Calu3 (cell line): ENCODE measurements around the gene FGFR2. TPM values are rescaled to one million over a fixed set of nuclear protein-coding genes. Genes with fewer than 3 reads are reported as not detected.

ENCODE experiments used
- BruUV-seq: library from RNA; stranded (reverse); fragments of 400-500 nt; replicated peaks from 2 replicates; lab custom pipeline; 2021; lab: Mats Ljungman, UMichigan
- CTCF ChIA-PET: fragments of 300-600 bp; sonication (Branson Sonifier 250); formaldehyde crosslinking; loops from one replicate; lab custom pipeline; 2022; ENCODE audit warnings: antibody characterized with exemption; lab: Charles Lee
- DNase-seq: peaks from one replicate; pipeline ENCODE4 v3.0.0; 2022
- H3K27ac Mint-ChIP-seq: one replicate; pipeline ENCODE4 v1.8.0; 2022; ENCODE audit warnings: mixed read lengths; ENCODE audit not compliant: unreplicated experiment
- H3K27me3 Mint-ChIP-seq: one replicate; pipeline ENCODE4 v1.8.0; 2022; ENCODE audit warnings: mixed read lengths; ENCODE audit not compliant: unreplicated experiment
- H3K36me3 Mint-ChIP-seq: one replicate; pipeline ENCODE4 v1.8.0; 2022; ENCODE audit warnings: mild to moderate bottlenecking, moderate library complexity, mixed read lengths; ENCODE audit not compliant: insufficient read depth, unreplicated experiment
- H3K4me1 Mint-ChIP-seq: one replicate; pipeline ENCODE4 v1.8.0; 2022; ENCODE audit warnings: mild to moderate bottlenecking, low read depth, mixed read lengths; ENCODE audit not compliant: unreplicated experiment
- H3K4me3 Mint-ChIP-seq: one replicate; pipeline ENCODE4 v1.8.0; 2022; ENCODE audit warnings: mild to moderate bottlenecking, low read depth, moderate library complexity, mixed read lengths; ENCODE audit not compliant: unreplicated experiment
- H3K9me3 Mint-ChIP-seq: one replicate; pipeline ENCODE4 v1.8.0; 2022; ENCODE audit warnings: low read depth, mixed read lengths; ENCODE audit not compliant: unreplicated experiment
- intact Hi-C: fragments of 100-400 bp; cut with micrococcal nuclease; formaldehyde crosslinking; loops from one replicate; pipeline ENCODE4 v1.10.0; 2022; ENCODE audit not compliant: unreplicated experiment
- total RNA-seq: library from RNA; stranded (reverse); gene quantifications from 2 replicates; pipeline ENCODE4 v1.2.3, GENCODE V29; 2022
- TF ChIP-seq, protein P1 (sequence below): fragments of 200-600 bp; IDR thresholded peaks from one replicate; pipeline ENCODE4 v1.8.0; 2022; ENCODE audit warnings: antibody characterized with exemption; ENCODE audit not compliant: unreplicated experiment

The FGFR2 gene
- total RNA-seq, 1 experiment from 2014 or later = 57.9 TPM

DNA sequence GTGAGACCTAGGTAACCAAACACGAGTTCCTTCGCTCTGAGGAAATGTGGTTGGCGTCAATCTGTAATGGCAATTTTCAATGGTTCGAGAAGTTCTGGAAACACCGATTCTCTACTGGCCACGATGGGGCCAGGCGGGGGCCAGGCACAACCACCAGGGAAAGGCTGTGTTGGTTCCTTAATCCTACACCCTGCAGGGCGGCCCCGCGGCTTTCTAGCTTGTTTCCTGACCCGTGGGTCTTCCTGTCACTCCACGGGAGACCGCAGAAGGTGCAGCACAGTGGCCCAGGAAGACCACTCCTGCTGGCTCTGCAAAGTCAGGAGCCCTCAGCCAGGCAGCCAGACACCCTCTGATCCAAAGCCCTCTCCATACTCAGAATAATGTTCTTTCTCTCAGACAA lies 113.4 kb downstream of the FGFR2 start:
- TF ChIP-seq, protein P1, sequence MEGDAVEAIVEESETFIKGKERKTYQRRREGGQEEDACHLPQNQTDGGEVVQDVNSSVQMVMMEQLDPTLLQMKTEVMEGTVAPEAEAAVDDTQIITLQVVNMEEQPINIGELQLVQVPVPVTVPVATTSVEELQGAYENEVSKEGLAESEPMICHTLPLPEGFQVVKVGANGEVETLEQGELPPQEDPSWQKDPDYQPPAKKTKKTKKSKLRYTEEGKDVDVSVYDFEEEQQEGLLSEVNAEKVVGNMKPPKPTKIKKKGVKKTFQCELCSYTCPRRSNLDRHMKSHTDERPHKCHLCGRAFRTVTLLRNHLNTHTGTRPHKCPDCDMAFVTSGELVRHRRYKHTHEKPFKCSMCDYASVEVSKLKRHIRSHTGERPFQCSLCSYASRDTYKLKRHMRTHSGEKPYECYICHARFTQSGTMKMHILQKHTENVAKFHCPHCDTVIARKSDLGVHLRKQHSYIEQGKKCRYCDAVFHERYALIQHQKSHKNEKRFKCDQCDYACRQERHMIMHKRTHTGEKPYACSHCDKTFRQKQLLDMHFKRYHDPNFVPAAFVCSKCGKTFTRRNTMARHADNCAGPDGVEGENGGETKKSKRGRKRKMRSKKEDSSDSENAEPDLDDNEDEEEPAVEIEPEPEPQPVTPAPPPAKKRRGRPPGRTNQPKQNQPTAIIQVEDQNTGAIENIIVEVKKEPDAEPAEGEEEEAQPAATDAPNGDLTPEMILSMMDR = no peak
- intact Hi-C loops = no loop called here
- peaks cover 33% of the 10 kb centered on the region for H3K36me3 Mint-ChIP-seq
- H3K4me3 Mint-ChIP-seq = no peak overlapping the region
- DNase-seq = no peak
- H3K27me3 Mint-ChIP-seq = no peaks in the 10 kb centered on the region
- peaks cover 5% of the 10 kb centered on the region for H3K4me1 Mint-ChIP-seq
- H3K27ac Mint-ChIP-seq = no peak overlapping the region
- no peaks in the 10 kb centered on the region for H3K9me3 Mint-ChIP-seq
- BruUV-seq = no TSS peak
- CTCF ChIA-PET = no interaction called here

DNA sequence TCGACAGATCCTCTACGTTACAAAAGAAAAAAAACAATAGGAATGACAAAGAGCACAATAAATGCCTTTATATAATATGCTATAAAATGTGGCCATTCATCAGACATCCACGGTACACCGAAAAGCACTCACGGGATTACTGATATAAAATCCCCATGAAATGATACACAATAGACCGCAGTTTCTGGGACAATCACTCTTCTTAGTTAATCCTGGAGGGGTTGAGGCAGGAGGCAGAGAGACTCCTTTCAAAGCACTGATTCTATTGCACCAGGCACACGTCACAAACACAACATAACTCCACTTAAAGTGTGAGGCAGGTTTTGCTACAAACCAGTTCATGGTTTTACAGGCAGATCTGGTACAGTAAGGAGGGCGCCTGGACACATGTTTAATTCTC lies 113.8 kb downstream of the FGFR2 start:
- Mint-ChIP-seq H3K9me3 (no peaks in the 10 kb centered on the region), H3K36me3 (peaks cover 37% of the 10 kb centered on the region), H3K4me3 (no peak overlapping the region), H3K4me1 (peaks cover under 1% of the 10 kb centered on the region), H3K27me3 (no peaks in the 10 kb centered on the region), H3K27ac (no peak overlapping the region)
- TF ChIP-seq, protein P1 = no peak
- DNase-seq = no peak
- CTCF ChIA-PET = no interaction called here
- intact Hi-C loops = no loop called here
- BruUV-seq = no TSS peak

DNA sequence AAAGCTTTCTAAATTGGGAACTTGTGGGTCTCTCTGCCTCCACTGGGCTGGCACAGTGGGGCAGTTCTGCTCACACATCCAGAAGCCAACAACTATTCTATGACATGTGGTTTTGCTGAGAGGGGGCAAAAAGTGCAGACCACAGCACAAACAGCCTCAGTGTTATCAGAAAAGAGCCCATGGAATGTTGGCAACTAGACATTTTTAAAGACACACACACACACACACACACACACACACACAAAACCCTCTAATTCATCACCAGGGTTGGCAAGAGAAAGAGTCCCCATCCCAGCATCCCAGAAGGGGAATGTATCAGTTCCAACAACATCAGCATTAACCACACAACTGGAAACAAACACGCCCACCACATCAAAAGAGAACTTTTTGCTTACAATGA lies 117.1 kb downstream of the FGFR2 start:
- no peaks in the 10 kb centered on the region for H3K27me3 Mint-ChIP-seq
- no peaks in the 10 kb centered on the region for H3K4me1 Mint-ChIP-seq
- CTCF ChIA-PET = no interaction called here
- H3K36me3 Mint-ChIP-seq = peaks cover 37% of the 10 kb centered on the region
- intact Hi-C loops = no loop called here
- H3K27ac Mint-ChIP-seq = no peak overlapping the region
- H3K4me3 Mint-ChIP-seq = no peak overlapping the region
- DNase-seq = no peak
- TF ChIP-seq, protein P1 = no peak
- BruUV-seq = no TSS peak
- no peaks in the 10 kb centered on the region for H3K9me3 Mint-ChIP-seq

DNA sequence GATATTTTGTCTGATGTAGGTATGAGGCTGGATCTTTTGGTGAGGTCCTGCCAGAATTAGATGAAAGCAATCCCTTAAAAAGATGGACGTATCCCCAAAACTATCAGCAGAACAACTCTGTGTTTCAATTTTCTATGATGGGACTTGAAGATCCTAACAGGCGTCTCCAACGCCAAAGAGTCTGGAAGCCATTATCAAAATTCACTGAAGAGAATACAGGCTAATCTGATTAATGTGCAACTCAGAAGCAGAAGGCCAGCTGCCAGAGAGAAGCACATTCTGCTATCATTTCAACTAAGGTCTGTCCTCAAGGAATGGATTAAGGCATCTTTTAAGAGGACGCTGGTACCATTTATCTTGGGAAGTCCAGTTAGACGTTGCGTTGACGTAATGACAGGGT lies 119.7 kb downstream of the FGFR2 start:
- no peak overlapping the region for H3K27ac Mint-ChIP-seq
- no peaks in the 10 kb centered on the region for H3K9me3 Mint-ChIP-seq
- DNase-seq = no peak
- no peak overlapping the region for H3K4me3 Mint-ChIP-seq
- intact Hi-C loops = no loop called here
- H3K36me3 Mint-ChIP-seq = peaks cover 29% of the 10 kb centered on the region
- H3K4me1 Mint-ChIP-seq = no peaks in the 10 kb centered on the region
- no peaks in the 10 kb centered on the region for H3K27me3 Mint-ChIP-seq
- CTCF ChIA-PET = no interaction called here
- TF ChIP-seq, protein P1 = no peak
- no TSS peak for BruUV-seq
